NCI-H2107 (cell line): ENCODE data around the gene AK8.

Experiments used
- DNase-seq: peaks from one replicate; lab custom pipeline; 2025; lab: John Stamatoyannopoulos, UW

AK8 gene

DNA sequence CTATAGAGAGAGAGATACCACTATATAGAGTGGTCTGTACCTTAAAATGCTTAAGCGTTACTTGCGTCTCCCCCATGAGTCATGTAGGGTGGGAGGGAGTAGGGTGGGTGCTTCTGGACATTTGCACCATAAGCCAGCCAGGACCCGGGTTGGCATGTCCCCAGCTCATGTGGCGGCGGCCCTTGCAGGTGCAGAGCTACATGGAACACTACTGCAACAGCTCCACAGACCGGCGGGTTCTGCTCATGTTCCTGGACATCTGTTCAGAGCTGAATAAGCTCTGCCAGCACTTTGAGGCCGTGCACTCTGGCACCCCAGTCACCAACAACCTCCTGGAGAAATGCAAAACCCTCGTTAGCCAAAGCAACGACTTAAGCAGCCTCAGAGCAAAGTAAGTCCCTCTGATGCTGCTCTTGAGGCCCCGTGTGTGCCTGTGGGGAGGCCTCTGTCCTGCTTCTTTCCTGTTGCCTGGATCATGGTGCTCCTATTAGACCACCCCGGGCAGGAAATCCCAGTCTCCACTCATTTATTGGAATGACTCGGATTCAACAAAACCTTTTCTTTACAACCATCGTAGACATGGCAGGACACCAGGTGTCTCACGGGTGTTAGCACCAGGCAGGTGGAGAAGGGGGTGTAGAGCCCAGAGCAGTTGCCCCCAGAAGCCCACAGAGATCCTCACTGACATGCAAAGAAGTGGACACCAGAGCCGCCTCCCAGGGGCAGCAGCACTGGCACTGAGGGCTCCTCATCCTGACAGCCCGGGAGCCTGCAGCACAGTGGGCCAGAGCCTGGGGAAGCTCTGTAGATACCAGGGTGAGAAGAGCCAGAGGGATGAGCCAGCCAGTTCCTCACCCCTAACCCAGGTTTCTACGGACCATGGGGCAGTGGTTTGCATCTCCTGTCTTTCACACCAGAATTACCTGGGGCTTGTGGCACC, 9.4 kb upstream of the AK8 start:
- DNase-seq = no peak

DNA sequence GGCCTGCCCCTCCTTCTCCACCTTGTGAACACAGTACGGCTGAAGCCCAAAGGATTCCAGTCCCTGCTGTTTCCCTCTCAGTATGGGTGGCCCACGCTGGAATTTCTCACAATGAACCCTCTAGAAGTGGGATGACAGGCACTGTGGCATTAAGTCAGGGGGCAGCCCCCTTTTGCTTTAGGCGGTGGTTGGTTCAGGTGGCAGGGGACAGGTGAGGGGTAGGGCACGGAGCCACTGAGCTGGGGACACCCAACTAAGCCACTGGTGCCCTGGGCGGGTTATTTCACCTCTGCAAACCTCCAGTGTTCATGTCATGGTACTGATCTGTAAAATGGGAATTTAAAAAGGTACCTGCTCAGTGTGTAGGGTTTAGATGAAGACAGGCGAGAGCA, 8.2 kb upstream of the AK8 start:
- DNase-seq = no peak

DNA sequence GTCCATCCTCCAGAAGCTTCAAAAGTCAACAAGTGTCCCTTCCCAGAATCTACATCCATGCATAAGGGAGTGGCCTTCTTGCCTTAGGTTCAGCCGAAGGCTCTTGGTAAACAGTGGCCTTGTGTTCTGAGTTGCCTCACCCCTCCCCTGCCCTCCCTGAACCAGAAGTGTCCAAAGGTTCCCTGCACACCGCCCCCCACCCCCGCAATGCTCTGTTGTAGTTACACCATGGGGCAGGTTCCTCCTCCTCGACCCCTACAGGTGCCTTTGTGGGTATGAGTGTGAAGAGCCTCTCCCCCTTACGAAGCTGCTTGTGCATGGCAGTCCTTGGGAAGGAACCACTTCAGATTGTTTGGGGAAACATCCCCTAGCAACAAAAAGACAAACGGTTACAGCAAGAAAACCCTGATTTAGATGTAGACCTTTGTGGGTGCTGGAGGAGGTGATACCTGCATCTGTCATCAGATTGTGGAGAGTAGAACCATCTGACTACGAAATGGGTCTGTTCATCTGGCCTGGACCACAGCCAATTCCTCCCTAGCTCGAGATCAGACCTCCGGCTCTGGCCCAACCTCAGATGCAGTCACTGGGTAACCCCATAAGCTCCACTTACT, 7.7 kb upstream of the AK8 start:
- DNase-seq = no peak

DNA sequence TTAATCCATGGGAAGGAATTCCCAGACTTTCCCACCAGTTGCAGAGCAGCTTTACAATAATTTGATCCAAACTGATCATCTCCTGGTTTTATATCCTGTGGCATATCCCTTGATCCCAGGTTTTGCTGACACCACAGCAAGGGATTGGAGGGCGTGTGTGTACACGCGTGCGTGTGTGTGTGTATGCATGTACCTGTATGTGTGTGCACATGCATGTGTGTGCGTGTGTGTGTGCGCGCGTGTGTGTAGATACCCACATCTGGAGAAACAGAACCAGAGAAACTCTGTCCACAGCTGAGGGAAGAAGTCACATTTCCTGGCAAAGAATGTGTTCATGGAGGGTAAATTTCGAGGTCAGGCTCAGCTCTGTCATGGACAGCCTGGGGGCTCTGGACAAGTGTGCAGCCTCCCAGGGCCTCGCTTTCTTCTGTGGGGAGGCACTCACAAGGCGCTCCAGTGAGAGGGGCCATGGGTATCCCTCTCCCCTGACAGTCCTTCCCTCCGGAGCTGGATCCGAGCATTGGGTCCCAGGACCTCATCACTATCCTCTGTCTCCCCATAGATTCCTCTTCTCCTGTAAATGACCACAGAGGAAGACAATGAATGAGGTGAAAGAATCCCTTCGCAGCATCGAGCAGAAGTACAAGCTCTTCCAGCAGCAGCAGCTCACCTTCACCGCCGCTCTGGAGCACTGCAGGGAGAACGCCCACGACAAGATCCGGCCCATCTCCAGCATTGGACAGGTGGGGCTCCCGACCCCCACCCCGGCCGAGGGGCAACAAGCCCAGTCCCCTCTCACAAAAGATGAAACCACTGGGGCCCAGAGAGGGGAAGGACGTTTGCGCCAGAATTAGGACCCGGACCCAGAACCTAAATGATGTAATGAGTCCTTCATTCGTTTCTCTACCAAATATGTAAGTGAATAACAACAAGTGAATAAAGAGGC, 5.5 kb upstream of the AK8 start:
- no peak for DNase-seq

DNA sequence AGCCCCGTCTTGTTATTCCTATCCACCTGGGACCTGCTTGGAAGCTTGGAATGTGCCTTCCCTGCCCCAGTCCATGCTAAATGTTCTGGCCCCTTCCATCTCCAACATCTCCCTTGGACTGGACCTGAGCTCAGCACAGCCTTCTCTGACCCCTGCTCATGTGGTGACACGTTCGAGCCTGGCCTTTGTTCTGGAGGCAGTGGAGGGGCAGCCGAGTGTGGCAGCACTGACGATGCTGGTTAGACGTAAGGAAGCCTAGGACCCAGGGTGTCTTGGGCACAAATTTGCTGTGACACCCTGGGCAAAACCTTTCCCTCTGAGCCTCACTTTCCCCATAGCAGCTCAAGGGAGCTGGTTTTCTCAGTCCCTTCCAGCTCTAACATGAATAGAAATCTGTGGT, 4.5 kb upstream of the AK8 start:
- DNase-seq = no peak

DNA sequence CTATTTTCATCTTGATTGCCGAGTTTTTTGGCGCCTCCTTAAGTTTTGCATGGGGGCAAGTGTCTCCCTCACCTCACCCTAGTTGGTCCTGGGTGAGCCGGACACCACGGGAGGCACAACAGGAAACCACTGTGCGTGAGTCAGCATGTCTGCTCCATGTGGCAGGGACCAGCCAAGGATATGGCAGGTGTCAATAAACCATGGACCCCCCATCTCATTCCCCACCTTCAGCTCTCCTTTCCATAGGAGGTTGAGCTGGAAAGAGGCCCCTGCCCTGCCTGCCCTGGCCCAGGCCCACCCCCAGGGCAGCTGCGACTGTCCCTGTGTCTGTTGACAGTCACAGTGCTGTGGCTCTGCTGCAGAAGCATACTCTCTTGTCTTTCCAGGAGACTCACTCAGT, 3.7 kb upstream of the AK8 start:
- DNase-seq = no peak

DNA sequence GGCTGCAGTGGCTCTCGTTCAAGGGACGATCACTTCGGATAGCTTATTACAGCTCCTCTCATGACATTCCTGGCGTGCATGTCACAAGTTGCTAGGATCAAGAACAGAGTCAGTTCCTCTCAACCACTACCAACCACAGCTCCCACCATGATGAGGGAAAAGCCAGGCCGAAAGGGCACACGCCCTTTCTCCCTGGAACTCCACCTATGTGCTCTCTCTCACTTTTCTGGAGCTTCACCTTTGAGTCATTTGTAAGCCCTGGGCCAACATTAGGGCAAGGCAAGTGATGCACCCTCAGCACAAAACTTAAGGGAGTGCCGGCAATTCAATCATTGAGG, 2.2 kb upstream of the AK8 start:
- DNase-seq = no peak

DNA sequence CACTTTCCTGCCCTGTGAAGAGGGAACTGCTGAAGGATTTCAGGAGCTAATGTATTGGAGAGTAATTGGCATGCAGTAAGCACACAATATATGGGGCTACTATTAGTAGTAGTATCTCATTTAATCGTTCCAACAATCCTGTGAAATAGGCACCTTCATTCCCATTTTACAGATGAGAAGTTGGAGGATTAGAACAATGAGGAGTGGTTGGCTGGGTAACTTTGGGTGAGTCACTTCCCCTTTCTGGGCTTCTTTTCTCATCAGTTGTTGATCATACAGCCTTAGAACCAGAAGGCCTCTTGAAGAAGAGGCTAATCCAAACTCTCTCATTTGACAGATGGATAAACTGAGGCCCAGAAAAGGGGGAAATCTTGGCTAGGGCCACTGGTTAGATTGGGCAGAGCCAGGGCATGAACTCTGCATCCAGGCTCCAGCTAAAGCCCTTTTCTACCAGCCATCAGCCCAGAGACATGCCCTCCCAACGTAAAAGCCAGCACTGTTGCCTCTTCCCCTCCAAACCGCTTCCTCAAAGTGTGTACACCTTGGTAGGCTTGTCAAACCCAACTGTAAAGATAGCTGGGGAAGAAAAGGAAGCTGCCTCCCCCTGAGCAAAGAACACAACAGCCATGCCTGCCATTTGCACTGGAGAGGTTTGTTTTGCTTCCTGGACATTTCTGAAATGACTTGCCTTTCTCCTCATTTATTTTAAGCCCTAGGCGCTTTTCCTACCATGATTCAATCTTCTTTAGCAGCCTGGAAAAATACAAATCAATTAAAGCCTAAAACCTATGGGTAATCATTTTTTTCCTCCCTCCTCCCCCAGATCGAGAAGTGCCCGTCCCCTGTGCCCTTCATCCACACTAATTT, 1.6 kb upstream of the AK8 start:
- DNase-seq = no peak

DNA sequence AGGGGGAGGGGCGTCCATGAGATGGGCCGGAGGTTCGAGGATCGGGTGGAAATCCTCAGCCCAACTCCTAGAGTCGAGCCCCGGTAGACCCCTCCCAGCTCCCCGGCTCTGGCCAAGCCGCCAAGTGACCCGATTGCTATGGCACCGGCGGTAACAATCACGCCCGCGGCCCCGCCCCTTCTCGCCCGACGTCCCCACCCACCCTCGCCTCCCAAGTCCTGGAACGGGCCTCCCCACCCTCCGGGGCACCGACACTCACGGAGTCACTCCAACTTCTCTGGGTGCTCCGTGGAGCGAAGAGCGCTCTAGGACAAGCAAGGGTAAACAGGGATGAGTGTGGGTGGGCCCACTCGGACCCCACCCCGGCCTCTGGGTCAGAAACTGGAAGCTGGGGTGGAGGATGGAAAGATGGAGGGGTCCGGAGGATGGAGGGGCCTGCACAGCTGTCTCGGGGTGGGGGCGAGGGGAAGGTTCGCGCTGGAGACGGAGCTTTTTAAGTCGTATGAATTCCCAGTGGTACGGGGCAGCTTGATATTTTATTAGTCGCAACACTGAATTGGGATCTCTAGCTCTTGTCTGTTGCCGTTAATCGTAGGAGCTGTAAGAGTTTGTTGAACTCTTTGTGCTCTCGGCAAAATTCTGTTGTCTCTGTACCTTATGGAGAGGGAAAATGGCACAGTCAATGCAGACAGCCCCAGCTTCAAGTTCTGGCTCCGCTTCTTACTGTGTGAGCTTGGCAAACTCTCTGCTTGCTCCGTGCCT, 792 bp upstream of the AK8 start, which contains the start of gene SPACA9:
Gene SPACA9, plus strand, starts transcription at position 204 of the 762 bp plus-strand sequence. CDS start 5,050 bp downstream, outside the sequence.
- DNase-seq = no peak

DNA sequence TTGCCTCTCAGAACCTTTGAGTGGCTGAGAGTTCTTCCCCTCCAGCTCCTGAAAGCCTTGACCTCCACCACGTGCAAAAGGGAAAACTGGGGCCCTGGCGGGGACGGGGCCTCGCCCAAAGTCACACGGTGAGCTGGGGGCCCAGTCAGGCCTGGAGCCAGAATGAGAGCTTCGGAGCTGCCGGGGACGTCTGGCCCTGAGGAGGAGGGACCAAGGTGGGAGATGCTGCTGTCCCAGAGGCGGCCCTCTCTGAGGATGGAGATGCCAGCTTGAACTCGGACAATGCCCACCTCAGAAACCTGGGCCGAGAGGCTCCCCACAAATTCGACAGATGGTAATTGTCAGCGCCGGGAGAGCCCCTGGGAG, 643 bp downstream of the AK8 start:
- no peak for DNase-seq

DNA sequence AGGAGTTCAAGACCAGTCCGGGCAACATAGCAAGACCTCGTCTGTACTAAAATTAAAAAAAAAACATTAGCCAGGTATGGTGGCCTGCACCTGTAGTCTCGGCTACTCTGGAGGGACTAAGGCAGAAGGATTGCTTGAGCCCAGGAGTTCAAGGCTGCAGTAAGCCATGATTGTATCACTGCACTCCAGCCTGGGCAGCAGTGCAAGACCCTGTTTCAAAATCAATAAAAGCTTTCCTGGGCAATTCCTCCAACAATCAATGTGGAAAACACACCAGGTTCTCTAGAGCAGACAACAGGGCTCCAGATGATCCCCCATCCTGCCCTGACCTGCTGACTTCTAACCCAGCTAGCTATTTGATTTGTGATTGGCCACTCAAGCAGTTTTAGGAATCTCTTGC, 1.2 kb downstream of the AK8 start:
- no peak for DNase-seq

DNA sequence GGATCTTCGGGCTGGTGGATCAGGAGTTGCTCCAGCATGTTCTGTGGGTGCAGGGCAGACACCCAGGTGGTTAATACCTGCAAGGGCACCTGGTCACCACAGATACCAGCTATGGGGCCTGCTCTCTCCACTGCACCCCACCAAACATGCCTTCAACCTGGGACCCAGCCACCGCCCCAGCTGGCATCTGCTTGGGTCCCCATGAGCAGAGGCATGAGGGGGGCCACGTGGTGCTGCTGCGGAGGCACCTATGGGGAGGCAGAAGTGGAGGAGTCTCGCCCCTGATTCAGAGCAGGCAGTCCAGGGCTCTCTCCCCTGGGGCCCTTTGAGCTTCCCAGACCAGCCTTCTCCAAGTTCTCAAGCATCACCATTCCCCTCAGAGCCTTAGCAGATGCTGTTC, 2.9 kb downstream of the AK8 start:
- no peak for DNase-seq

DNA sequence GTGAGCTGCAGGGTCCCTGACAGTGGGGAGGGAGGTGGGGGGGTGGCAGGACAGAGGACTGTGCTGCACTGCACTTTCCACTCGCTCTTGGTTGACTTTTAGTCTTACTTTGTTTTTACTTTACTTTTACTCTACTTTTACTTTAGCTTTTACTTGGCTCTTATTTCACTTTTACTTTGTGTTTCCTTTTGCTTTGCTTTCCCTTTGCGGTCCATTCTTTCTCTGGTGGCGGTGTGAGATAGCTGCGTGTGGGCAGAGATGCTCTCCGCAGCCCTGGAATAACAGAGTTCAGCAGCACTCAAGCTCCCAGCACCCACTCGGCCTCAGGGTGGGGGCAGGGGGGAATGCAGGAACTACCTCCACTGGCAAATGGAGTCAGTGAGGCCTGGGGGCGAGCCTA, 4.7 kb downstream of the AK8 start:
- DNase-seq = no peak

DNA sequence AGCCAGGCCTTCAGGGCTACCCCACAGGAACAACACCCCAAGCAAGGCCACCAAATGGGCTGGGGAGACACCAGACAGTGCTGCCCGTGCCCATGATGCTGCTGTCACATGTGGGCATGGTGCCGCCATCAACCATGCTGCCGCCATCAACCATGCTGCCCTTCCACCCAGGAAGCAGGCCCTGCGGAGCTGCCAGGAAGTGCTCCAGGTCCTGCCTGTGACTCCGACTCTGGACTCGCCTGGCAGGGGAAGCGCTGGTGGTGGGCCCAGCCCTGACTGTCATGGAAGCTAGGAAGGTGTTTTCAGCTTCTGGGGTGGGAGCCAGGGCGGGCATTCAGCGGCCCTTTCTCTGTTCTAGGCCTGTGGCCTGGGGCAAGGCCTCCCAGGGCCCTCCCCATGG, 8.8 kb downstream of the AK8 start:
- no peak for DNase-seq

DNA sequence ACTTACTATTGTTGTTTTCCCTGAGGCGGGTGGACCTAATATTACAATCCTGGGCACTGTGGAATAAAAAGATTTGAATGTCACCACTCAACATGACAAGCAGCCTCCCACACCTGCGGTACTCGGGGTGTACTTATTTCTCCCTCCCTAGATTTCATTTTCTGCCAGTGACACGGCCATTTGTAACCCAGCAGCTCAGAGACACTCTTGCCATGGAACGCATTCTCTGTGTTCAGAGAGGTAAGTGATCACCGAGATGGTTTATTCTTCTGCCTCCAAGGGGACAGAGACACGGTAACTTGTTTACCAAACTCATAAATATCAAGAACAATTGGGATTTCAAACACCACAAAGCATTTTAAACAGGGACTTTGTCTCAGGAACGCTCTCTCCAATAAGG, 11.2 kb downstream of the AK8 start:
- DNase-seq = no peak

DNA sequence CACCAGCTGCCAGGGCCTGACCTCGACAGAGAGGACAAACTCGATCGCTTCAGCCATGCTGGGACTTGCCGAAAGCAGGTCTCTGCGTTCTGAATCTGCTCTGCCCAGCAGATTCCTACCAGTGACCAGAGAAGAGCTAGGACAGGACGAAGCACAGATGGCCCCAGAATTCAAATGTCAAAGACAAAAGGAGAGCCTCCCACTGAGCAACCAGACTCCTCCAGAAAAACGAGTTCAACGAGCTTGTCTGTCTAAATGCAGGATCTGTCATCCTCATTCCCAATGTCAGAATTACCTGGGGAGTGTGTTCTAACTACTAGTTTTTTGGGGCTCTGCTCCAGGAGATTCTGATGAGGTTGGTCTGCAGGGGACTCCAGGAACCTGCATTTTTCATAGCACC, 13.4 kb downstream of the AK8 start:
- DNase-seq = no peak

DNA sequence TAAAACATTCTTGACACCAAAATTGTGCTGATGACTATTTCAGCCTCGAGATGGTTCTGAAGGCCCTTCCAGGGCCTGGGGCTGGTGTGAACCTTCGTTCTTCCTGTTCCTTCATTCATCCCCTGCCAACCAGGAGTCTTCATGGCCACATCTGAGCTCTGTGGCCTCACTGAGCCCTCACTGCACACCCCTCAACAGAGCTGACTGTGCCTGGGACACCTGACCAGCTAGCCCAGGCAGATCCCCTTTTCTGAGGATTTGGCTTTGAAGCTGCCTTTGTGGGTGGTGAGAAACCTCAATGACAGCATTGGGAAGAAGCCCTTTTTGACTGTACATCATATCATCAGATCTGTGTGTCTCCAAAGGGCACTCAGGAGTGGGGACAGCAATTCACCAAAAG, 13.8 kb downstream of the AK8 start:
- no peak for DNase-seq

DNA sequence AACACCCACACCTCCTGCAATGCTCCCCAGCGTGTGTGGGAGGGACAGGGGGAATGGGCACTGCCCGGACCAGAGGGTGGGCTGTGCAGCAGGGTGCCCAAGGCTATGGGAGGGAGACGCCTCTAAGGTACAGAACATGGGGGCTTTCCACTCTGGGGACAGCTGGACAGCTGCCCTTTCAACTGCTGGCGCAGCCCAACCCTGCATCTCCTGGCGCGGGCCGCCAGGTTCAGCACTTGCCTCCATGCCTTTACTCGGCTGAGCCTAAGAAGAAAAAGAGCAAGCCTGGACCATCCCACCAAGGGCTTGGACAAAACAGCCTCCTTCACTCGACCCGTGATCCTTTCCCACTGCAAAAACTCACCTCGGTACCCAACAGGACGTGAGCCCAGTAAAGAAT, 15.0 kb downstream of the AK8 start:
- no peak for DNase-seq

DNA sequence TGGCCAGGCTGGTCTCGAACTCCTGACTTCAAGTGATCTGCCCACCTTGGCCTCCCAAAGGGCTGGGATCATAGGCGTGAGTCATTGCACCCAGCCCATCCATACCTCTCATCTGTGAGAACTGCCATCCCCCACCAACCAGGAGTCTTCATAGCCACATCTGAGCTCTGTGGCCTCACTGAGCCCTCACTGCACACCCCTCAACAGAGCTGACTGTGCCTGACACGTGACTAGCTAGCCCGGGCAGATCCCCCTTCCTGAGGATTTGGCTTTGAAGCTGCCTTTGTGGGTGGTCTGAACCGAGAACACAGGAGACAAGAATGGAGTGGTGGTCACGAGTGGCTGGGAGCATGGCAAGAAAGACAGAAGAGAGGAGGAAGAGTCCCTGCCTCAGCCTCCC, 15.6 kb downstream of the AK8 start:
- DNase-seq = no peak

DNA sequence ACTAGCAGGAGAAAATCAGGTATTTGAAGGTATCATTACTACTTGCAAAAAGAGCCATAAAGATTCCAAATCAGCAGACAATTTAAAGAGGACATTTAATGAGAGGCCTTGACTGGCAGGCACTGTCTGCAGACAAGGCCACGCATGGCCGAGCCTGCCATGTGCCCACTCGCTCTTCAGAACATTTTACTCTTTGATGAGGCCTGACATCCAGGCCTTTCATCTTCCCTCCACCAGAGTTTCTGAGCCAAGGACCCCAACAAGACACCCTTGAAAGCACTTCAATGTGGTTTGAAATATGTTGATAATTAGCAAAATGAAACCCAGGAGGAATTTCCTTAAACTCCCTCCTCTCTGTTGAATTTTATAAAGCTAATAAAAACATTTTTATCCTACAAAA, 16.4 kb downstream of the AK8 start:
- DNase-seq = no peak

DNA sequence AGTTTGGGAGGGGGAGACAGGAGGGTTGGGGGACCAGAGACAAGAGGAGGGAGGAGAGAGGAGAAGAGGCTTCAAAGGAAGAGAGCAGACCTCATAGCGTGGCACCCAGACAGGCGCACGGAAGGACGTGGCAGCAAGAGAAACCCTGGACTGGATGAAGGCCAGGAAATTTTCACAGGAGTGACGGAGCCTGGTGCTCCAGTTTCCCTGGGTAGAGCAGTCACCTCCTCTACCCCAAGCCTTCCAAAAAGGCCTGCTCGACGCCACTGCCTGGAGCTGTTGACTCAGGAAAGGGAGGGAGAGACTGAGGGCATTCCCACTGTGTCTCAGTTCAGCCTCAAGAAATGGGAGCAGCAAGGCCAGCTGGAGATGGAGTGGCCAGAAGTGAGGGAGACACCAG, 19.3 kb downstream of the AK8 start:
- no peak for DNase-seq
